Lower leg skin (tissue), 3 donors: ENCODE results near the gene HNMT.
"Not testable (repeated sequence)": the region's sequence is repeated elsewhere in the genome, so short reads cannot be mapped to it uniquely, and the experiment has no call there.

ENCODE experiments used
- POLR2A ChIP-seq, 2 donors: fragments of 450-650 bp; IDR thresholded peaks; one replicate each; pipeline ENCODE4 v1.6.1; 2016 to 2017; ENCODE audit warnings: antibody characterized with exemption in 2 of 2, mild to moderate bottlenecking in 1 of 2, moderate library complexity in 1 of 2
- TF ChIP-seq, protein P1 (sequence below), 3 donors: fragments of 450-650 bp; IDR thresholded peaks; one replicate each; pipeline ENCODE4 v1.5.1; 2016; ENCODE audit warnings: antibody characterized with exemption in 3 of 3, mild to moderate bottlenecking in 3 of 3, moderate library complexity in 2 of 3

DNA sequence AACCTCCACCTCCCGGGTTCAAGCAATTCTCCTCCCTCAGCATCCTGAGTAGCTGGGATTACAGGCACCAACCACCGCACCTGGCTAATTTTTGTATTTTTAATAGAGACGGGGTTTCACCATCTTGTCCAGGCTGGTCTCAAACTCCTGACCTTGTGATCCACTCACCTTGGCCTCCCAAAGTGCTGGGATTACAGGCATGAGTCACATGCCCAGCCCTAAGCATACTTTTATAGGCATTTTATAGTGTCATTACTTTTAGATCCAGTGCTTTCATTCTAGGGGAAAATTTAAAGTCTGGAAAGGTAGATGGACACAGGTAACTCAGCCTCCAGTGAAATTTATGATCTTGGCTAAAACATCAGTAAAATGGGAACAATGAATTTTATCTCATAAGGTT is 7.0 kb downstream of the HNMT start:
- TF ChIP-seq, protein P1, sequence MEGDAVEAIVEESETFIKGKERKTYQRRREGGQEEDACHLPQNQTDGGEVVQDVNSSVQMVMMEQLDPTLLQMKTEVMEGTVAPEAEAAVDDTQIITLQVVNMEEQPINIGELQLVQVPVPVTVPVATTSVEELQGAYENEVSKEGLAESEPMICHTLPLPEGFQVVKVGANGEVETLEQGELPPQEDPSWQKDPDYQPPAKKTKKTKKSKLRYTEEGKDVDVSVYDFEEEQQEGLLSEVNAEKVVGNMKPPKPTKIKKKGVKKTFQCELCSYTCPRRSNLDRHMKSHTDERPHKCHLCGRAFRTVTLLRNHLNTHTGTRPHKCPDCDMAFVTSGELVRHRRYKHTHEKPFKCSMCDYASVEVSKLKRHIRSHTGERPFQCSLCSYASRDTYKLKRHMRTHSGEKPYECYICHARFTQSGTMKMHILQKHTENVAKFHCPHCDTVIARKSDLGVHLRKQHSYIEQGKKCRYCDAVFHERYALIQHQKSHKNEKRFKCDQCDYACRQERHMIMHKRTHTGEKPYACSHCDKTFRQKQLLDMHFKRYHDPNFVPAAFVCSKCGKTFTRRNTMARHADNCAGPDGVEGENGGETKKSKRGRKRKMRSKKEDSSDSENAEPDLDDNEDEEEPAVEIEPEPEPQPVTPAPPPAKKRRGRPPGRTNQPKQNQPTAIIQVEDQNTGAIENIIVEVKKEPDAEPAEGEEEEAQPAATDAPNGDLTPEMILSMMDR (IDR thresholded peaks at IDR 0.05): not testable (repeated sequence)
- TF ChIP-seq POLR2A (IDR thresholded peaks at IDR 0.05): not testable (repeated sequence)
